H1 (cell line): Measurements from ENCODE around the gene TSSC4. TPM values are rescaled to one million over a fixed set of nuclear protein-coding genes. Genes with fewer than 3 reads are reported as not detected.

ENCODE experiments used
- CTCF ChIA-PET: fragments of 300-600 bp; sonication (Branson Sonifier 250); formaldehyde crosslinking; loops from one replicate; lab custom pipeline; 2021; ENCODE audit not compliant: partially characterized antibody; lab: Charles Lee
- POLR2A ChIA-PET: fragments of 300-600 bp; sonication (Branson Sonifier 250); formaldehyde crosslinking; loops from one replicate; lab custom pipeline; 2021; ENCODE audit warnings: inconsistent platforms; ENCODE audit not compliant: partially characterized antibody; lab: Charles Lee
- DNase-seq, 2 experiments: peaks; one replicate each; pipeline versions ENCODE4 v3.0.0 to v3.0.0-alpha.2; 2010 to 2022; ENCODE audit warnings: low spot score in 2 of 2, low read depth in 1 of 2, mixed read lengths in 1 of 2
- FAIRE-seq: peaks from 2 replicates; lab custom pipeline; 2011; peaks lifted over from hg19 to GRCh38; lab: Jason Lieb, UNC
- H2AFZ ChIP-seq: 2 replicates; pipeline ENCODE4 v1.8.1; 2012; ENCODE audit warnings: low read length, inconsistent platforms
- H2AK5ac ChIP-seq: 2 replicates; pipeline ENCODE4 v1.6.1; 2013; ENCODE audit warnings: low read depth, low read length
- H2BK120ac ChIP-seq: replicated peaks from 2 replicates; pipeline ENCODE3; 2013; ENCODE audit warnings: low read depth, low read length, inconsistent platforms
- H2BK12ac ChIP-seq: 2 replicates; pipeline ENCODE4 v1.6.1; 2013; ENCODE audit warnings: low read depth, low read length
- H2BK15ac ChIP-seq: 2 replicates; pipeline ENCODE4 v1.6.1; 2013; ENCODE audit warnings: low read length
- H2BK20ac ChIP-seq: 2 replicates; pipeline ENCODE4 v1.6.1; 2013; ENCODE audit warnings: low read length
- H2BK5ac ChIP-seq: 2 replicates; pipeline ENCODE4 v1.6.1; 2013; ENCODE audit warnings: low read depth, low read length
- H3K14ac ChIP-seq: 2 replicates; pipeline ENCODE4 v1.6.1; 2013; ENCODE audit warnings: inconsistent platforms; ENCODE audit not compliant: insufficient read length
- H3K18ac ChIP-seq: 2 replicates; pipeline ENCODE4 v1.6.1; 2013; ENCODE audit warnings: low read length; ENCODE audit errors: extremely low read depth
- H3K23ac ChIP-seq: 2 replicates; pipeline ENCODE4 v1.6.1; 2013; ENCODE audit warnings: inconsistent platforms; ENCODE audit not compliant: insufficient read length
- H3K23me2 ChIP-seq: 2 replicates; pipeline ENCODE4 v1.6.1; 2013; ENCODE audit warnings: low read depth, low read length
- H3K27ac ChIP-seq: 2 replicates; pipeline ENCODE4 v1.6.1; 2011; ENCODE audit warnings: low read depth, low read length, inconsistent platforms
- H3K27me3 ChIP-seq, 4 experiments: replicated peaks in 1 of 4; 1 replicate in 1 of 4; 2 replicates in 3 of 4; pipeline versions ENCODE4 v1.6.1 to v1.8.1; 2011 to 2013; ENCODE audit warnings: low read length in 3 of 4, mild to moderate bottlenecking in 3 of 4, inconsistent platforms in 2 of 4, mixed read lengths in 2 of 4, moderate library complexity in 1 of 4; ENCODE audit not compliant: control insufficient read depth in 3 of 4, insufficient read depth in 3 of 4; ENCODE audit errors: extremely low read depth in 1 of 4
- H3K36me3 ChIP-seq, 4 experiments: 2 replicates each; pipeline versions ENCODE4 v1.6.1 to v1.8.1; 2011 to 2013; ENCODE audit warnings: mild to moderate bottlenecking in 4 of 4, low read length in 3 of 4, moderate library complexity in 2 of 4, control low read depth in 1 of 4, inconsistent platforms in 1 of 4; ENCODE audit not compliant: insufficient read depth in 4 of 4, control insufficient read depth in 2 of 4
- H3K4ac ChIP-seq: replicated peaks from 2 replicates; pipeline ENCODE3; 2013; ENCODE audit warnings: low read length, low read depth, mixed read lengths, inconsistent platforms; ENCODE audit not compliant: insufficient read length
- H3K4me1 ChIP-seq, 4 experiments: replicated peaks in 1 of 4; 1 replicate in 1 of 4; 2 replicates in 3 of 4; pipeline versions ENCODE4 v1.6.1 to v1.8.1; 2011 to 2013; ENCODE audit warnings: low read length in 3 of 4, inconsistent platforms in 2 of 4, mixed read lengths in 1 of 4; ENCODE audit not compliant: insufficient read depth in 4 of 4, control insufficient read depth in 3 of 4
- H3K4me2 ChIP-seq, 2 experiments: 2 replicates each; pipeline versions ENCODE4 v1.6.1 to v1.8.1; 2011 to 2013; ENCODE audit warnings: low read depth in 2 of 2, low read length in 2 of 2, control low read depth in 1 of 2, inconsistent platforms in 1 of 2, mild to moderate bottlenecking in 1 of 2; ENCODE audit not compliant: insufficient read depth in 1 of 2
- H3K4me3 ChIP-seq, 4 experiments: fragments of 200-600, 300-600 bp in 1 of 4; sonication (generic), shearing (Covaris generic), sonication (Bioruptor Twin) in 1 of 4; 2 replicates each; pipeline versions ENCODE4 v1.5.1 to v1.8.1; 2011 to 2016; ENCODE audit warnings: low read length in 4 of 4, low read depth in 3 of 4, control low read depth in 2 of 4, inconsistent platforms in 2 of 4, mild to moderate bottlenecking in 2 of 4, mixed read lengths in 1 of 4, moderate library complexity in 1 of 4; ENCODE audit not compliant: insufficient read depth in 2 of 4; ENCODE audit errors: extremely low read depth in 1 of 4
- H3K56ac ChIP-seq: replicated peaks from 2 replicates; pipeline ENCODE3; 2013; ENCODE audit warnings: low read depth, mild to moderate bottlenecking, mixed read lengths, low read length, inconsistent platforms; ENCODE audit not compliant: insufficient read length
- H3K79me1 ChIP-seq: 2 replicates; pipeline ENCODE4 v1.6.1; 2013; ENCODE audit warnings: low read depth, low read length, control low read depth
- H3K79me2 ChIP-seq, 2 experiments: 2 replicates each; pipeline versions ENCODE4 v1.6.1 to v1.8.1; 2012 to 2013; ENCODE audit warnings: low read length in 2 of 2, mild to moderate bottlenecking in 2 of 2, inconsistent platforms in 1 of 2; ENCODE audit not compliant: insufficient read depth in 2 of 2, control insufficient read depth in 1 of 2
- H3K9ac ChIP-seq, 4 experiments: replicated peaks in 1 of 4; 1 replicate in 1 of 4; 2 replicates in 3 of 4; pipeline versions ENCODE4 v1.6.1 to v1.8.1; 2011 to 2013; ENCODE audit warnings: low read depth in 3 of 4, low read length in 3 of 4, control low read depth in 2 of 4, mild to moderate bottlenecking in 2 of 4, moderate library complexity in 2 of 4, inconsistent platforms in 1 of 4; ENCODE audit errors: extremely low read depth in 1 of 4
- H3K9me3 ChIP-seq, 2 experiments: 2 replicates each; pipeline versions ENCODE4 v1.6.1 to v1.8.1; 2012 to 2013; ENCODE audit warnings: mild to moderate bottlenecking in 2 of 2, moderate library complexity in 2 of 2, control low read depth in 1 of 2, inconsistent platforms in 1 of 2, low read depth in 1 of 2, low read length in 1 of 2, mixed read lengths in 1 of 2; ENCODE audit not compliant: insufficient read depth in 2 of 2
- H4K20me1 ChIP-seq, 2 experiments: replicated peaks in 1 of 2; 2 replicates each; pipeline versions ENCODE3 to v1.8.1; 2011 to 2013; ENCODE audit warnings: inconsistent platforms in 2 of 2, low read length in 2 of 2, mild to moderate bottlenecking in 1 of 2; ENCODE audit not compliant: insufficient read depth in 2 of 2, control insufficient read depth in 1 of 2
- H4K5ac ChIP-seq: 2 replicates; pipeline ENCODE4 v1.6.1; 2013; ENCODE audit warnings: low read length, low read depth, mixed read lengths, inconsistent platforms; ENCODE audit not compliant: insufficient read length
- H4K8ac ChIP-seq: 2 replicates; pipeline ENCODE4 v1.8.0; 2013; ENCODE audit warnings: mild to moderate bottlenecking, moderate library complexity, low read length, inconsistent platforms; ENCODE audit not compliant: insufficient read depth; ENCODE audit errors: extremely low read depth
- H4K91ac ChIP-seq: replicated peaks from 2 replicates; pipeline ENCODE3; 2013; ENCODE audit warnings: low read length, mixed read lengths, inconsistent platforms; ENCODE audit not compliant: insufficient read length
- EGR1 ChIP-seq: IDR thresholded peaks from 2 replicates; pipeline ENCODE4 v1.6.1; 2011; ENCODE audit warnings: low read depth, low read length, borderline replicate concordance
- TBP ChIP-seq: IDR thresholded peaks from 2 replicates; pipeline ENCODE4 v1.6.1; 2011; ENCODE audit warnings: low read depth, low read length, improper control_type of control experiment
- WGBS, 2 experiments: shearing (Covaris generic) in 1 of 2; methylation state at CpG; one replicate each; pipeline versions ENCODE4 v1.1.6 to v1.1.7; 2013 to 2015; ENCODE audit warnings: low lambda C conversion rate in 2 of 2, mixed read lengths in 2 of 2, inconsistent platforms in 1 of 2, low coverage in 1 of 2, missing lambda C conversion rate in 1 of 2; ENCODE audit not compliant: insufficient replicate concordance in 2 of 2, insufficient coverage in 1 of 2, insufficient read length in 1 of 2; ENCODE audit errors: extremely low coverage in 1 of 2, missing lambda C conversion rate in 1 of 2; 5-methylcytosine and 5-hydroxymethylcytosine counted together
- polyA plus RNA-seq, 7 experiments: library from polyadenylated mRNA; depleted of rRNA in 3 of 7; stranded (reverse) in 5 of 7; unstranded in 2 of 7; fragments of >200 nt in 5 of 7; fragments of 200-250 nt in 2 of 7; gene quantifications; 1 replicate in 5 of 7; 2 replicates in 1 of 7; 4 replicates in 1 of 7; pipeline versions ENCODE4 v1.2.1 to v1.2.3, GENCODE V29; 2011 to 2013; ENCODE audit warnings: missing spikeins in 2 of 7, mixed read lengths in 2 of 7
- total RNA-seq: library from RNA; stranded (reverse); fragmentation: NEBNext Ultra II Directional; extraction: Animal tissue kit (Norgen Biotek cat#: 25700); gene quantifications from 2 replicates; pipeline ENCODE4 v1.2.1, GENCODE V29; 2021

Gene TSSC4
- total and polyA plus RNA-seq, 2 of the 8 experiments (the other 6 are each of a cell fraction or from before 2014, with no cell fraction given), result 34.0 to 39.3 TPM

DNA sequence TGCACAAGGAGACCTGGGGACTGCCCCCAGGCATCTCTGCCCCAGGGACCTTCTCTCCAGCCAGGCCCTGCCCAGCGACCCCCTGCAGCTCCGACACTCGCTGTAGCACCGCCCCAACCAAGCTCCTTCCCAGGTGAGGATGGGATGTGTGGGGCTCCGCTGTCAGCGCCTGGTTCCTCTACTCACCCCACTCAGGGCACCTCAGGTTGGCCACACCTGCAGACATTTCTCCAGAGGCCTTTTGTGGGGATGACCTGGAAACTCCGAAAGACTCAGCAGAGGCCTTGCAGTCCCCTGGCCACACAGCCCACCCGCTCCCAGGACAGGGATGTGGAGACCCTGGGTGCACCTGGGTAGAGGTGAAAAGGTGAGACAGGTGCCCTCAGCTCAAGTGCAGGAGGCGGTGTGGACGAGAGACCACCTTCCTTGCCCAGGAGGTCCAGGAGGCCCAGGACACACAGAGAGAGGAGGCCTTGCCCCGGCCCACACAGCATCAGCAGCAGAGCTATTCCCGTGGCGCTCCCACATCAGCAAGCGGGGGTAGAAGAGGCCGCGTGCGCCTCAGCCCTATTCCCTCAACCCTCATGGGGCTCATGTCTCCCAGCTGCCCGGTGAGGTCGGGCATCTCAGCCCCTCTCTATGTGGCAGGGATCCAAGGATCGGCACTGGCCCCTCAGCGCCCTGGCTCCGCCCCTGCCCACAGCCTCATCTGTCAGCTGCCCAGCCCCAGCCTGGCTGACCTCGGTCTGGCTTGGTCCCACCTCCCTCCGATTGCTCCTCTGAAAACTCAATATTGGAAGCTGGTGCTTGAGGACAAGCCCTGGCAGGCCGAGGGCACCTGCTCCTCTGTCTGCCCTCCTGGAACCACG, 22.8 kb downstream of the TSSC4 start:
- H3K14ac ChIP-seq, result no peak overlapping the region
- H3K4me3 ChIP-seq, result no peak overlapping the region
- no peak overlapping the region; the same call in 1 of the 2 replicates for H4K8ac ChIP-seq
- no peak overlapping the region for H2BK120ac ChIP-seq
- peaks cover under 1% of the 10 kb centered on the region; the same call in 1 of the 2 replicates for H3K23me2 ChIP-seq
- no peak overlapping the region for H3K56ac ChIP-seq
- no peaks in the 10 kb centered on the region for H3K79me1 ChIP-seq
- no peak overlapping the region for H2BK5ac ChIP-seq
- H3K79me2 ChIP-seq, result no peaks in the 10 kb centered on the region
- CTCF ChIA-PET, result interaction anchor here (0.7 to 11.5 kb wide), 12 partner anchors 19 to 465 kb away, joined by 3 to 359 read pairs (median 4); partner anchors contain the start of genes C11orf21, TSPAN32 and TSSC4
- H2AK5ac ChIP-seq, result no peak overlapping the region
- H3K27me3 ChIP-seq, result peaks cover 0 to 6% (median 0%) of the 10 kb centered on the region in 4 experiments; a peak in 2 of 7 replicates
- no peak overlapping the region for H3K4ac ChIP-seq
- POLR2A ChIA-PET, result interaction anchor here (0.8 to 1.7 kb wide), 2 partner anchors 107 to 118 kb away, joined by 3 to 5 read pairs; no protein-coding TSS in a partner anchor
- H2AFZ ChIP-seq, result no peak overlapping the region
- H4K91ac ChIP-seq, result no peak overlapping the region
- peaks cover 0 to 5% (median under 1%) of the 10 kb centered on the region in 4 experiments; a peak in 2 of 7 replicates for H3K4me1 ChIP-seq
- no peak for FAIRE-seq
- DNase-seq, result no peak
- no peak overlapping the region for H3K9ac ChIP-seq
- H3K36me3 ChIP-seq, result no peaks in the 10 kb centered on the region
- peaks cover 0 to 3% of the 10 kb centered on the region in 2 experiments for H4K20me1 ChIP-seq
- no peak overlapping the region for H2BK20ac ChIP-seq
- H4K5ac ChIP-seq, result no peak overlapping the region
- TF ChIP-seq EGR1 (no peak), TBP (no peak)
- H3K9me3 ChIP-seq, result no peaks in the 10 kb centered on the region
- no peak overlapping the region for H3K23ac ChIP-seq
- H3K27ac ChIP-seq, result no peak overlapping the region
- no peak overlapping the region for H2BK15ac ChIP-seq
- H2BK12ac ChIP-seq, result no peak overlapping the region
- no peak overlapping the region for H3K18ac ChIP-seq
- no peak overlapping the region for H3K4me2 ChIP-seq
- 90% methylated on average over 22 of the region's 26 CpGs; no CpG with 5 or more reads in 1 of the 2 experiments for WGBS, 2 experiments
